GM21717 (cell line): ENCODE data around the gene AP5Z1.

Source experiments
- ATAC-seq: cut with Tn5 transposase; IDR thresholded peaks from one replicate; pipeline ENCODE4 v1.9.1; 2021; ENCODE audit warnings: mild to moderate bottlenecking, moderate library complexity; ENCODE audit not compliant: unreplicated experiment

AP5Z1 gene

DNA sequence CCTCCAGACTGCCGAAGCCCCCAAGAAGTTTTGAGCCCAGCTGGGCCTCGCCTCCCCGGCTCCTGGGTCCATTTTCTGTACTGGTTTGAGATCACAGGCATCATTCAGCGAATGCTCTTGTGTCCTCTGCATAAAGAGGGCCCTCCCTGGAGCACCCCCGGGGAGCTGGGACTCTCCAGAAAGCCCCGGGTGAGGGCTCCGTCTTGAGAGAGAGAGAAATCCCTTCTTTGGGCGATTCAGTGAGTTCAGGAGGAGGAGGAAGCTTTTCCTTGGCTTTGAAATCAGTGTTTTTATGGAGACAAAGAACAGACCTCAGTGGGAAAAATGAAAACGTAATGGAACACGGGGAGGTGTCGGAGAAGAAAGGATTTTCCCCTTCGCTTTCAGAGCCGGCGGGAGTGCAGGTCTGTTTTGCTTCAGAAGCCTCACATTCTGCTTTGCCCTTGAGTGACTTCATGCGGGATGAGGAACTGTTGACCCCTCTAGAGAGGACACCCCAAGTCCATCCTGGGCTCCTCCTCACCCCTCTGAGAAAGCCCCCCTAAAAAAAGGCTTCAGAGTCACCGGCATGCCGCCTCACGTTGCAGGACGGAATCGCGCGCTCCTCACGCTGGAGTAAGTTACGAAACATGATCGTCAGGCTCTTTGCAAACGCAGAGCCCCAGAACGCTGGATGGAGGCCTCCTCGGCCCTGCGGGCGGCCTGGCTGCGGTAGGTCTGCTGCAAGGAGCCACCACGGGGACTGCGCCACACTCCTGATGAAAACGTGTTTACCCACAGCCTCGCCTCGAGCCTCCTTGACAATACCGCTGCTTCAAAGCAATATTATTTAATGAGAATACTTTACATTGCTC is 8.5 kb upstream of the AP5Z1 start:
- no peak for ATAC-seq

DNA sequence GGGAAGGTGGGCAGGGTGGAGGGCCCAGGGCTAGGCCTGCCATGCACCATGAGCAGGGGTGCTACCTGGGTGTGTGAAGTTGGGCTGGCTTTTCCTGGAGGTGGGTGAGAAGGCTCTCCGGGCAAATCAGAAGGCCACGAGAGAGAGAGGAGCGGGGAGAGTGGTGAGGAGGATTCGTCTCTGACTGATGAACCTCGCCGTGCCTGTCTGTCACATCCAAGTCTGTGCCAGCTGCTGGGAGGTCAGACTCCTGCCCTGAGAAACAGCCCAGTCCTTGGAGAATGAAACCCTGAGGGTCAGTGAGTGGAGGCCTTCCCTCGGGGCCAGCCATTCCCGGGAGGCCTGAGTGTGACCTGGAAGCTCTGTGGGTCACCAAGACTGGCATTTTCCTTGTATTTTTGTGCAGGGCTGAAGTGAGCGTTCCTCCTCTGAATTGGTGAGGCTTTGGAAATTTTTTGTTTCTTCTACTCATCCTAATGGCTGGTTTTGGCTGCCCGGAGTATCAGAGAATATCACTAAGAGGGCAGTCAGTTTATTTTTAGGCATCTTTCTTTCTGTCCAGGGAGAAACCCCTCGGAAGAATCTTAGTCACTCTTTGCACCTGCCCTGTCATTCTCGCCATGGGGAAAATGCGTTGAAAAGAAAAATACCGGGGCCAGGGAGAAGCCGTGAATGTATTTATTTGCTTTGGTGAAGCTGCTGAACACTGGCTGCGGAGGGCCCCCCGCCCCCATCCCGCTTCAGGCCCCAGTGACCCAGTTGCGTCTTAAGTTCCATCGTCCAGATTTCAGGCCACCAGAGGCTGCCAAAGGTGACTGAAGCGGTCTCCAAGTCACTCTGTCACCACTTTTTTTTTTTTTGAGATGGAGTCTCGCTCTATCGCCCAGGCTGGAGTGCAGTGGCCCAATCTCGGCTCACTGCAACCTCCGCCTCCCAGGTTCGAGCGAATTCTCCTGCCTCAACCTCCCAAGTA is 6.5 kb upstream of the AP5Z1 start:
- ATAC-seq: no peak

DNA sequence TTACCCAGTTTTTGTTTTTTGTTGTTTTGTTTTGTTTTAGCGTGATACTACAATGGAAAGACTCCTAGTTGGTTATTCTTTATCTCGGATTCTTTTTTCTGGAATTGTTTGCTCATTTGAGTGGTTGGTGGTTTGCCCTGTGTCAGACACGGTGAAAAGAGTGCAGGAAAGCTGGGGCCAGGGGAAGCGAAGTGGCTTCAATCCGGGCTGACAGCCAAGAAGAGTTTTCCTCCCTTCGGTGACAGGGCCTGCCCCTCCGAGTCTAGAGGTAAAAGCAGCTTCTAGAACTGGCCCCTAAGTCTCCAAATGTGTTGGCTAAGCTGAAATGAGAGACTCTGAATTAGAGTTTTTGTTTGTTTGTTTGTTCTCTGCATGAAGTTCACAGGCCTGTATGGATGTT is 5.7 kb upstream of the AP5Z1 start:
- ATAC-seq: no peak

DNA sequence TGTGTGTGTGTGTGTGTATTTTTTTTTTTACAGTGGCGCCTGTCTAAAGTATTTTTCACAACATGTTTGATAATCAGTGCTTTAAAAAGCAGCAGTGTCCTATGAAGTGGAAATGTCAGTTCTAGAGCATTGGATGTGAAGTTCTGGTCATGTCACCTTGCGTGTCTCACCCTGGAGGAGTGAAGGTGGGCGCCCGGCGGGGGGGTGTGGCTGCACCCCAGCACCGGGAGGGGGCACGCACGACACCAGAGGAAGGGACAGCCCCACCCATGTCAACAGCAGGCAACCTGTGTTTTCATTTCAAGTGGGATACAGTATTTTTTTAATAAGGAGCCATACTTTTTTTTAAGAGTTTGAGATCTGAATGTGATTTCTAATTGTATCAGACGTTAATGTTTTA is 4.5 kb upstream of the AP5Z1 start:
- ATAC-seq: no peak

DNA sequence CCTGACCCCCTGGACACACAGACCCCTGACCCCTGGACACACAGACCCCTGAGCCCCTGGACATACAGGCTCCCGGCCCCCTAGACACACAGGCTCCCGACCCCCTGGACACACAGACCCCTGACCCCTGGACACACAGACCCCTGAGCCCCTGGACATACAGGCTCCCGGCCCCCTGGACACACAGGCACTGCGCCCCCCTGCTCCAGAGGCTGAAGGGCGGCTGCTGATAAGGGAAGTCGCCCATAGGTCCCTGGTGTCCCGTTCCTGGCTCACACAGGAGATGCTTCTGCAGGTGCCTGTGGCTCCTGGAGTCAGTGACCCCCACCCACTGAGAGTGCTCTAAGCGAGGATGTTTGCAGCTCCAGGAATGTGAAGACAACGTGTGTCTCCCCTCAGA is 3.7 kb upstream of the AP5Z1 start:
- ATAC-seq: no peak

DNA sequence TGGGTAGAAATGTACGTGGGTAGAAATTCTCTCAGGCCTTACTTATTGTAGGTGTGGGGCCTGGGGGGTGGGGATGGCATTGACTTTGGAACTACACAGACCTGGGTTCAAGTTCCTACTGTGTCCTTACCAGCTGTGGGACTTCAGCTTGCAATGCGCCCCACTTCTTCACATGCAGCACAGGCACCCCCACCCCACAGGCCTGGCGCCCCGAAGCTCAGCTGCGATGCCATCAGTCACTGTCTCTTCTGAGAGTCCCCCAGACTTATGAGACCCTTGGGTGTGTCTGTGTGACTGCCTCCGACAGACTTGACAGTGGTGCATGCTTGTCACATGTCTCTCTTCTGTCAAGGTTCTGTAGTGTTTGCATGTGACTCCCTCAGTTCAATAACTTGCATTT is 3.1 kb upstream of the AP5Z1 start:
- no peak for ATAC-seq

DNA sequence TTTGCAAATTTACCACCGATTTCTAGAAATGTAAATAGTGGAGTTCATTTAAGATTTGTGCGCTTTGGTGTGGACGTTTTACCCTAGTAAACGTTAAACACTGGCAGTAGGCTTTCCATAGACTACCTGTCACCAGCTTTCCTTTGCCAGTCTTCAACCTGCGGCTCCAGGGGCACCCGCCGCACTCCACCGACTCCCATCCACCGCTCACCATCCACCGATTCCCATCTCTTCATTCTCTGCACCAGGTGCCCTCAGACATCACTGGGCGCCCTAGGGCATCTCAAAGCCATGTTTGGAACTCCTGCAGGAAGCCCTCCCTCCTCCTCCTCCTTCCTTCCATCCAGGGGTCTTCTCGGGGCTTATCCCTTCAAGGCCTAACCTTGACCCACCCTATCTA is 1.4 kb upstream of the AP5Z1 start:
- ATAC-seq: no peak

DNA sequence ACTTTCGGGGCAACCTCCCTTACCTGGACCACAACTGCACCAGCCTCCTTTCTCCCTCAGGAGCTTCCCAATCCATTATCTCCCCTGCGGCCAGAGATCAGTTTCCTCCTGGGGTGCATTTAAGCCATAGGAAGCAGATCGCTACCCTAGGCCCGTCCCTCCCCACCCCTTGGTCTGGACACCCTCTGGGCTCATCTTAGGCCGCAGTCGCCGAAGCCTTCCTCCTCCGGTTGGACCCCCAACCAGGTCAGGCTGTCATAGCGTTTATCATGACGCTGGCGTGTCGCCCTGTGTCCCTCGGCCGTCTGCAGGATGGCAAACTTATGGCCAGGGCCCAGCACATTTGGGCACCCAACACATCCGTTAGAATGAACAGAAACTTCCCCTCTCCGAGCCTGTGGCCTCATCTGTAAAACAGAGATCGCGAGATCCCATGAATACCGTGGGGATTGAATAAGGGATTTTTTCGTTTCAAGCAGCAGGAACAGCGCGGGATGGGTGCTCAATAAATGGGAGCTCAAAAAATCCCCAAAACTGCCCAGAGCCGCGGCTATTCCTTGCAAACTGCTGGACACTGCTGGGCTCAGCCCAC is 669 bp upstream of the AP5Z1 start:
- ATAC-seq: peak; percentile 35

DNA sequence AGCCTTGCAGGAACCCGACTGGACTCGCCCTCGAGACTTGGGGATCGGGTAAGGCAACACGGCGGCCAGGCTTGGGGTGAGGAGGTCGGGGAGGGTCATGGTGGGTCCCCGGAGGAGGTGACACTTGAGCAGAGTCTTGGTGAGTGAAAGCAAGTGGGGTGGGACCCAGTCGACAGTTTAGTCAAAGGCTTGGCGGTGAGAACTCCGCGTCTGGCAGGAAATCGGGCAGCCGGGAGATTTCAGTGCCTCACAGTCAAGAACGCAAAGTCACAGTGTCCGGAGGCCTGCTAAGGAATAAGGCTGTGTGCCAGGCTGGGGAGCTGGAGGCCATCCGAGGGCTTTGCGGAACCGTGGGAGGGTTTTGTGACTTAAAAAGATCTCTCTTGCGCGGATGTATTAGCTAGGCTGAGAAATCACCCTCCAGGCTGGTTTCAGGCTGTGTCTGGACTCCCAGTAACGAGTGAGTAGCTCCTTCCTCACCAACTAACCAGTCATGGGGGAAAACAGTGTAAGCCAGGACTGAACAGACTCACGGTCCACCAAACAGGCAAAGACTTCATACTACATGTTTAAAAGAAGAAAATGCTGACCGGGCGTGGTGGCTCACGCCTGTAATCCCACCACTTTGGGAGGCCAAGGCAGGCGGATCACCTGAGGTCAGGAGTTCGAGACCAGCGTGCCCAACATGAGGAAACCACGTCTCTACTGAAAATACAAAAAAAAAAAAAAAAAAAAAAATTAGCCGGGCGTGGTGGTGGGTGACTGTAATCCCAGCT is 613 bp downstream of the AP5Z1 start:
- peak; percentile 24 for ATAC-seq

DNA sequence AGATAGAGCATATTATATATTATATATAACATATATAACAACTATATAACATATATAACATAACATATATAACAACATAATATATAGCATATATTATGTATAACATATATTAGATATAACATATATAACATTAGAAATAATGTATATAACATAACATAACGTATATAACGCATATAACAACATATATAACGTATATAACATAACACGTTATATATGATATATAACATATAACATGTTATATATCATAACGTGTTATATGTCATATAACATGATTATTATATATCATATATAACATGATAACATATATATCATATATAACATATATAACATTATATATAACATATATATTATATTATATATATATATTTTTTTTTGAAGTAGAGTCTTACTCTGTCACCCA is 3.7 kb downstream of the AP5Z1 start:
- no peak for ATAC-seq

DNA sequence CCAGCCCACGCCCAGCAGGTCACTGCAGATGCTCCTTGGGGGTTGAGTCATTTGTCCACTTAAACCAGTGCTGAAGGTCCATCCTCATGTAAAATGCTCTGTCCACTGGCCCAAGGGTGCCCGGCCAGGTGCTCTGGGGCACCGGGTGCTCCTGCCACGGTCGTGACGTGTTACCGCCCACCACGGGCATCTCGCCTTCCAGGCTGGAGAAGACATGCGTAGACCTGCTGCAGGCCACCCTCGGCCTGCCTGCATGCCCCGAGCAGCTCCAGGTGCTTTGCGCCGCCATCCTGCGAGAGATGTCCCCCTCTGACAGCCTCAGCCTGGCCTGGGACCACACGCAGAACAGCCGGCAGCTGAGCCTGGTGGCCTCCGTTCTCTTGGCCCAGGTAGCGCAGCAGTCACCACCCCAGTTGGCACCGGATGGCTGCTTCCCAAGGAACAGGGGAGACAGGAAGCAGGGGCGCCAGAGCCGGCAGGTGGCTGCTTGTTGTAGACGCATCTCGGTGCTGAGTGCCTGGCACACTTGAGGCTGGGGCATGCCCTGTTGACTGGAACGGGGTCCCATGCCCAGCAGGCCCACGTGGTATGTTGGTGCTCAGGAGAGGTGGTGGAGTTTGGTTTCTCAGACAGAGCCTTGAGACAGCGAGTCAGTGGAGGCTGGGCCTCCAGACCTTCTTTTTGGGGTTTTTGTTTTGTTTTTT is 6.1 kb downstream of the AP5Z1 start:
- ATAC-seq: no peak

DNA sequence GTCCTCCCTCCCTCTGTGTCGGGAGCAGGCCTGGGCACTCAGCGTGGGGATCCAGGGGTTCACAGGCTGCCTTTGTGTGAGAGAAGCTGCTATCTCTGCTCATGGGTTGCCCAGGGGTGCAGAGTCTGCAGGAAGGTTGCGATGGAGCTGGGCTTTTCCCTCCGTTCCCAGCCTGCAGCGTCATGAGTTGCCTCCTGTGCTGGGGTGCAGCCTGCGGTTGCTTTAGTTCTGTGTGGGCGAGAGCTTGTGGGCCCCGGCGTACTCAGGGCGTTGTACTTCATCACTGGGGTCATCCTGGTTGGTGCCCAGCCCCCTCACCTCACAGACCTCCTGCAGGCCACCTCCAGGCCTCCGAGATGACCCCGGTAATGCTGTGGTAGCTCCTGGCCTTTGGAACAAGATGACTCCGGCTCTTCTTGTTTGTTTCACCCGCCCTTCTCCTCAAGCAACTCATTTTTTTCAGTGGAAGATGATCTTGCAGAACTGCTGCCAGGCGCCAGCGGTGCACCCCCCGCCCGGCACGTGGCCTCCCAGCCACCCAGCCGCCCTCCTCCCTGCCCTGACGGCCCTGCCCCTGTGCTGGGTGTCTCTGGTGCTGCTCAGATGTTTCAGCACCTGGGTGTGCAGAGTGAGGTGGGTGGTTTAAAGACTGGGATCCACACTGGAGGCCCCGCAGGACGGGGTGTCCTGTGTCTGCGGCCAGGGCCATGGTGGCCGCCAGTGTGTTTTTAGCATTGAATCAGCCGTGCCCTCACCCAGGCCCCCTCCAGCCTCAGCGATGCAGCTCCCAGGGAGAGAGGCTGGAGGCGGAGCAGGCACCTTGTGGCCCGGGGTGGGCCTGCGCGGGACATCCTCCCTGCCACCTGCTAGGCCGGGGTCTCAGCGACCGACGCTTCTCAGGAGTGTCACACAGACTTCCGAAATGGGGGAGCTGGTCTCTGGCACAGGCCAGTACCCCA is 7.2 kb downstream of the AP5Z1 start:
- no peak for ATAC-seq

DNA sequence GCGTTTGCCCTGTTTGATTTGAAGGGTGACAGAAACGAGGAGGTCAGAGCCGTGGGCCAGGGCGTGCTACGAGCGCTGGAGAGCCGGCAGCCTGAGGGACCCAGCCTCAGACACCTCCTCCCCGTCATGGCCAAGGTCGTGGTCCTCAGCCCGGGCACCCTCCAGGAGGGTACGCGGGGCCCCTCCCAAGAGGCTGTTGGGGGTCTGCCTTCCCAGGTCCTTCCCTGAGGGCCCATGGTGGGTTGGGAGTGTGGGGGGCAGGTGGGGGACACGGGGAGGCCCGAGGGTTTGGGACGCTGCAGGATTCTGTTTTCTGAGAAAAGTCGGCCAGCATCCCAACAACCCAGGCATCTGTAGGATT is 7.8 kb downstream of the AP5Z1 start:
- no peak for ATAC-seq

DNA sequence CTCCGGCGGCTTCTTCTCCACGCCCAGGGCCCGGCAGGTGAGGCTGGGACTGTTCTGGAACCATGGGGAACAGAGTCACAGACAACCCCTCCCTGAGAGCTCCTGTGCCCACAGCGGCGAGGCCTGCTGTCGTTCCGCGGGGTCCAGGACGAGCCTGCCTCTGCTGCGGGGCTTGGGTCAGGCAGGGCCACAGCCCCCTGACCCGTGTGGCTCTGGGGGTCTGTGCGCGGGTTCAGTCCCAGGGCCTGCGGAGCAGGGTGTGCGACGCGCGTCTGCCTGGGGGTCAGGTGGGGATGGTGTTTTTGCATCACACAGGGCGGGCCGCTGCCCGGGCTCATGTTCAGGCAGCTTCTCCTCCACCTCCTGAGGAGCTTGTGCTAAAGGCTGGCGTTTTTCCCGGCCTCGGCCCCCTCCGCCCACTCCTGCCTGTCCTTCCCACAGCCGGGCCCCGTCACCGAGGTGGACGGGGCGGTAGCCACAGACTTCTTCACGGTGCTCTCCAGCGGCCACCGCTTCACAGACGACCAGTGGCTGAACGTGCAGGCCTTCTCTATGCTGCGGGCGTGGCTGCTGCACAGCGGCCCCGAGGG is 8.4 kb downstream of the AP5Z1 start:
- no peak for ATAC-seq

DNA sequence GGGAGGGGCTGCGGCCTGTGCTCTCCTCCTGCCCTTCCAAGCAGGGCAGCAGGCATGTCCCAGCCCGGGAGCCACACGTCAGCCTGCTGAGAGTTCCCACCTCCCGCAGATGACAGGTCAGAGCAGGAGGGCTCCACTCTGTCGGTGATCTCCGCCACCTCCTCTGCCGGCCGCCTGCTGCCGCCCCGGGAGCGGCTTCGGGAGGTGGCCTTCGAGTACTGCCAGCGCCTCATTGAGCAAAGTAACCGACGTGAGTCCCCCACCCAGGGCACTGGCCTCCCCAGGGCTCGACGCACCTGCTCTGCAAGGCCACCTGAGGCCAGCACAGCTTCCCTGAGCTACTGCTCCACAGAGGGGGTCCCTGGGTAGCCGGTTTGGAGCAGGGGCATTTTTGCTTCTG is 9.4 kb downstream of the AP5Z1 start:
- no peak for ATAC-seq

DNA sequence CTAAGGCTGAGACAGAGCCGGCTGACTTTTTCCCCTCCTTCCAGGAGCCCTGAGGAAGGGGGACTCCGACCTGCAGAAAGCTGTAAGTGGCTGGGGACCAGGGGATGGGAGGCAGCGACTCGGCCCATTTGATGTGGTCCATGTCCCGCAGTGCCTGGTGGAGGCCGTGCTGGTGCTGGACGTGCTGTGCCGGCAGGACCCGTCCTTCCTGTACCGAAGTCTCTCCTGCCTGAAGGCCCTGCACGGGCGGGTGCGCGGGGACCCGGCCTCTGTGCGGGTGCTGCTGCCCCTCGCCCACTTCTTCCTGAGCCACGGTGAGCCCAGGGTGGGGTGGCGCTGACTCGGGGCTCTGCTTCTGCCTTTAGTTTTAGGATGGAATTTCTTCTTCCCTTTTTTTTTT is 9.9 kb downstream of the AP5Z1 start:
- no peak for ATAC-seq

DNA sequence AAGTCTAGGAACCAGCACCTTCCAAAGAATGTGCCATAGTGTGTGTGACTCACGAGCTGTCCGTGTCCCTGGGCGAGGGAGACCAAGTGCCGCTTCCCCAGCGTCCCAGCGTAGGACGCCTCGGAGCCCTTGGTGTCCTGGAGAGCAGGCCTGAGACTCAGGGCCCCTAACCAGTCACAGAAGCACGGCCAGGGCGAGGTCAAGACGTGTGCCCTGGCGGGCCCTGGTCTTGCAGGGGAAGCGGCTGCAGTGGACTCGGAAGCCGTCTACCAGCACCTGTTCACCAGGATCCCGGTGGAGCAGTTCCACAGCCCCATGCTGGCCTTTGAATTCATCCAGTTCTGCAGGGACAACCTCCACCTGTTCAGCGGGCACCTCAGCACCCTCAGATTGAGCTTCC is 10.6 kb downstream of the AP5Z1 start:
- ATAC-seq: no peak

DNA sequence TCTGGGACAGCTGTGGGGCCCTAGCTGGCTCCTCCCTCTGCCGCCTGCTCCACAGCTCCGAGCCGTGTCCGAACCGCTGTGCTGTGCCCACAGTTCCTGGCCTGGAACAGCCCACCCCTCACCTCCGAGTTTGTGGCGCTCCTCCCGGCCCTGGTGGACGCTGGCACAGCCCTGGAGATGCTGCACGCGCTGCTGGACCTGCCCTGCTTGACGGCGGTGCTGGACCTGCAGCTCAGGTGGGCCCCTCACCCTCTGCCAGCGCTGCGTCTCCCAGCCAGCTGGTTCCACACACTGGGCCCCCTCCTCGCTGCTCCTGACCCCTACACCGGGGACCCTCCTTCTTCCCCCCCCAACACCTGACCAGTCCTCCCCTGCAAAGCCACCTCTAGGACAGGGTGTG is 12.1 kb downstream of the AP5Z1 start:
- ATAC-seq: no peak
